ENCODE data around the gene CPNE8.

The CPNE8 gene

GRCh38 chr12:38776647-38777046 lies 128.7 kb downstream of the CPNE8 start:
- no peak for DNase-seq (ENCODE audit: extremely low read depth, low read depth)
- TF ChIP-seq CTCF (IDR thresholded peaks at IDR 0.05; ENCODE audit: low read depth, low read length, missing control alignments) = no peak

GRCh38 chr12:38775457-38775856 lies 129.9 kb downstream of the CPNE8 start:
- TF ChIP-seq CTCF (IDR thresholded peaks at IDR 0.05; ENCODE audit: low read depth, low read length, missing control alignments) = no peak

More at GRCh38 chr12:38776647-38777046, 128.7 kb downstream of the CPNE8 start:
- no peak overlapping the region for H3K4me3 ChIP-seq (replicated peaks; ENCODE audit: low read depth, low read length)

GRCh38 chr12:38772437-38772836 lies 133.0 kb downstream of the CPNE8 start:
- H3K4me3 ChIP-seq (replicated peaks; ENCODE audit: low read depth, low read length) = no peak overlapping the region
- DNase-seq (ENCODE audit: extremely low read depth, low read depth) = no peak
- TF ChIP-seq CTCF (IDR thresholded peaks at IDR 0.05; ENCODE audit: low read depth, low read length, missing control alignments) = no peak

More at GRCh38 chr12:38775457-38775856, 129.9 kb downstream of the CPNE8 start:
- DNase-seq (ENCODE audit: extremely low read depth, low read depth) = no peak
- no peak overlapping the region for H3K4me3 ChIP-seq (replicated peaks; ENCODE audit: low read depth, low read length)

- DNase-seq (ENCODE audit: extremely low read depth, low read depth) = no peak
- no peak overlapping the region for H3K4me3 ChIP-seq (replicated peaks; ENCODE audit: low read depth, low read length)
- TF ChIP-seq CTCF (IDR thresholded peaks at IDR 0.05; ENCODE audit: low read depth, low read length, missing control alignments) = no peak
Measured at GRCh38 chr12:38771871-38772270, 133.5 kb downstream of the CPNE8 start.

- H3K4me3 ChIP-seq (replicated peaks; ENCODE audit: low read depth, low read length) = no peak overlapping the region
- no peak for TF ChIP-seq CTCF (IDR thresholded peaks at IDR 0.05; ENCODE audit: low read depth, low read length, missing control alignments)
- no peak for DNase-seq (ENCODE audit: extremely low read depth, low read depth)
Measured at GRCh38 chr12:38761636-38762342, 143.6 kb downstream of the CPNE8 start.

GRCh38 chr12:38761111-38761510 lies 144.3 kb downstream of the CPNE8 start:
- no peak for TF ChIP-seq CTCF (IDR thresholded peaks at IDR 0.05; ENCODE audit: low read depth, low read length, missing control alignments)
- no peak overlapping the region for H3K4me3 ChIP-seq (replicated peaks; ENCODE audit: low read depth, low read length)

GRCh38 chr12:38759621-38760020 lies 145.8 kb downstream of the CPNE8 start:
- no peak for TF ChIP-seq CTCF (IDR thresholded peaks at IDR 0.05; ENCODE audit: low read depth, low read length, missing control alignments)
- H3K4me3 ChIP-seq (replicated peaks; ENCODE audit: low read depth, low read length) = no peak overlapping the region
- no peak for DNase-seq (ENCODE audit: extremely low read depth, low read depth)

More at GRCh38 chr12:38761111-38761510, 144.3 kb downstream of the CPNE8 start:
- DNase-seq (ENCODE audit: extremely low read depth, low read depth) = no peak

Data from HFF-Myc (cell line).